ENCODE measurements around the gene ADGRF5. TPM values are rescaled to one million over a fixed set of nuclear protein-coding genes. Genes with fewer than 3 reads are reported as not detected.

ADGRF5 gene, protein sequence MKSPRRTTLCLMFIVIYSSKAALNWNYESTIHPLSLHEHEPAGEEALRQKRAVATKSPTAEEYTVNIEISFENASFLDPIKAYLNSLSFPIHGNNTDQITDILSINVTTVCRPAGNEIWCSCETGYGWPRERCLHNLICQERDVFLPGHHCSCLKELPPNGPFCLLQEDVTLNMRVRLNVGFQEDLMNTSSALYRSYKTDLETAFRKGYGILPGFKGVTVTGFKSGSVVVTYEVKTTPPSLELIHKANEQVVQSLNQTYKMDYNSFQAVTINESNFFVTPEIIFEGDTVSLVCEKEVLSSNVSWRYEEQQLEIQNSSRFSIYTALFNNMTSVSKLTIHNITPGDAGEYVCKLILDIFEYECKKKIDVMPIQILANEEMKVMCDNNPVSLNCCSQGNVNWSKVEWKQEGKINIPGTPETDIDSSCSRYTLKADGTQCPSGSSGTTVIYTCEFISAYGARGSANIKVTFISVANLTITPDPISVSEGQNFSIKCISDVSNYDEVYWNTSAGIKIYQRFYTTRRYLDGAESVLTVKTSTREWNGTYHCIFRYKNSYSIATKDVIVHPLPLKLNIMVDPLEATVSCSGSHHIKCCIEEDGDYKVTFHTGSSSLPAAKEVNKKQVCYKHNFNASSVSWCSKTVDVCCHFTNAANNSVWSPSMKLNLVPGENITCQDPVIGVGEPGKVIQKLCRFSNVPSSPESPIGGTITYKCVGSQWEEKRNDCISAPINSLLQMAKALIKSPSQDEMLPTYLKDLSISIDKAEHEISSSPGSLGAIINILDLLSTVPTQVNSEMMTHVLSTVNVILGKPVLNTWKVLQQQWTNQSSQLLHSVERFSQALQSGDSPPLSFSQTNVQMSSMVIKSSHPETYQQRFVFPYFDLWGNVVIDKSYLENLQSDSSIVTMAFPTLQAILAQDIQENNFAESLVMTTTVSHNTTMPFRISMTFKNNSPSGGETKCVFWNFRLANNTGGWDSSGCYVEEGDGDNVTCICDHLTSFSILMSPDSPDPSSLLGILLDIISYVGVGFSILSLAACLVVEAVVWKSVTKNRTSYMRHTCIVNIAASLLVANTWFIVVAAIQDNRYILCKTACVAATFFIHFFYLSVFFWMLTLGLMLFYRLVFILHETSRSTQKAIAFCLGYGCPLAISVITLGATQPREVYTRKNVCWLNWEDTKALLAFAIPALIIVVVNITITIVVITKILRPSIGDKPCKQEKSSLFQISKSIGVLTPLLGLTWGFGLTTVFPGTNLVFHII (N-terminal part only)
- total RNA-seq: not detected in 2 replicates

DNA sequence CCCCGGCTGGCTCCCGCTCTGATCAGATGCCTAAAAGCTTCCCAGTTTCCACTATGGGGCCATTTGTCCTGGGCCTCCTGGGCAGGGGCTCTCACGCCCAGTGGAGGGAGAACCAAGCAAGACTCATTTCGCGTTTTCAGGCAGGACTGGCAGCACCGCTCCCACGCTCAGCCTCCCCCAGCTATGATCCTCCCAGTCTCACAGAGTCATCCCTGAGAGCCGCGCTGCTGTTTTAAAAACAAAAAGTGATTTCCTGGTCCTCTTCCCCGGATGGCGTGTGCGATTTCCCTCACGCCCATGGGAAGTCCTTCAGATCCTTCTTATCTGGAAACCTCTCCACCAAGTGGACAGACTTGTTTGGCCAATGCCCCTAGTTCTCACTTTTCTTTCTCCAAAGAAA, at the start of gene ADGRF5:
Gene ADGRF5, minus strand, starts transcription at position 208 of the 400 bp plus-strand sequence. CDS start 15,176 bp downstream, outside the sequence.

Other genes with a start within 250 kb of the ADGRF5 start
- under 0.01 and 0.50 TPM in 2 replicates for gene TDRD6, start 234.1 kb downstream of the ADGRF5 start, total RNA-seq
- gene PLA2G7, start 186.6 kb downstream of the ADGRF5 start, total RNA-seq: under 0.01 and 0.28 TPM in 2 replicates
- gene ANKRD66, start 175.0 kb downstream of the ADGRF5 start, total RNA-seq: not detected in 2 replicates
- gene MEP1A, start 128.5 kb downstream of the ADGRF5 start, total RNA-seq: 0.07 TPM in 1 of 2 replicates, not detected in the other
- 4.7 and 8.9 TPM in 2 replicates for gene ADGRF1, start 120.4 kb upstream of the ADGRF5 start, total RNA-seq